ENCODE measurements around the gene PRR4. TPM values are rescaled to one million over a fixed set of nuclear protein-coding genes. Genes with fewer than 3 reads are reported as not detected.

The PRR4 gene
- total RNA-seq, 1 experiment from 2014 or later: 5.1 TPM

DNA sequence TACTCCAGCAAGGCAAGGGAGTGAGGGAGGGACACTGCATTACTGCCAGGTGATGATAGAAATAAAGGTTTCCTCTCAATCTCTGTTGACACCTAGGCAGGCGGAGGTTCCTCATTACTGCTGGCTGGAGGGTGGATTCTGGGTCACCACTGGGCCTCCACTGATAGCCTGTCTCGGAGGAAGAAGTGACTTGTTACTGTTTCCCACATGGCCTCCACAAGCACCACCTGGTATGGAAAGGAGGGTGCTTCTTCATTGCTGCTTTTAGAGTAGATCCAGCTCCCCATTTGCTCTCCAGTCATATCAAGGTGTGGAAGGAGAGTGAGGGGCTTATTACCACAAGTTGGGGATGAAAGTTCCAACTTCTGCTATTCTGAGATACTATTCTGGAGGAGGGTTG is 6.4 kb downstream of the PRR4 start:
- no peaks in the 10 kb centered on the region for H3F3A ChIP-seq (ENCODE audit: insufficient read depth, low read depth)
- no peaks in the 10 kb centered on the region for H3K79me2 ChIP-seq (ENCODE audit: low read depth)
- CTCF ChIA-PET: no interaction called here
- no TSS peak for BruUV-seq (replicated peaks)
- no peaks in the 10 kb centered on the region for H3K36me3 ChIP-seq (ENCODE audit: low read depth)
- POLR2A ChIA-PET (ENCODE audit: unreplicated experiment): no interaction called here
- H2AFZ ChIP-seq: no peak overlapping the region
- DNase-seq: no peak
- no peaks in the 10 kb centered on the region for H3K27me3 ChIP-seq (ENCODE audit: insufficient read depth, low read depth)
- H3K27ac ChIP-seq: no peak overlapping the region
- TF ChIP-seq, protein P1, sequence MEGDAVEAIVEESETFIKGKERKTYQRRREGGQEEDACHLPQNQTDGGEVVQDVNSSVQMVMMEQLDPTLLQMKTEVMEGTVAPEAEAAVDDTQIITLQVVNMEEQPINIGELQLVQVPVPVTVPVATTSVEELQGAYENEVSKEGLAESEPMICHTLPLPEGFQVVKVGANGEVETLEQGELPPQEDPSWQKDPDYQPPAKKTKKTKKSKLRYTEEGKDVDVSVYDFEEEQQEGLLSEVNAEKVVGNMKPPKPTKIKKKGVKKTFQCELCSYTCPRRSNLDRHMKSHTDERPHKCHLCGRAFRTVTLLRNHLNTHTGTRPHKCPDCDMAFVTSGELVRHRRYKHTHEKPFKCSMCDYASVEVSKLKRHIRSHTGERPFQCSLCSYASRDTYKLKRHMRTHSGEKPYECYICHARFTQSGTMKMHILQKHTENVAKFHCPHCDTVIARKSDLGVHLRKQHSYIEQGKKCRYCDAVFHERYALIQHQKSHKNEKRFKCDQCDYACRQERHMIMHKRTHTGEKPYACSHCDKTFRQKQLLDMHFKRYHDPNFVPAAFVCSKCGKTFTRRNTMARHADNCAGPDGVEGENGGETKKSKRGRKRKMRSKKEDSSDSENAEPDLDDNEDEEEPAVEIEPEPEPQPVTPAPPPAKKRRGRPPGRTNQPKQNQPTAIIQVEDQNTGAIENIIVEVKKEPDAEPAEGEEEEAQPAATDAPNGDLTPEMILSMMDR (conservative IDR thresholded peaks at IDR 0.05): no peak
- TF ChIP-seq EZH2 (IDR thresholded peaks at IDR 0.05; ENCODE audit: low read depth): no peak
- H3K9me2 ChIP-seq (ENCODE audit: insufficient read depth): no peaks in the 10 kb centered on the region
- intact Hi-C loops (cut with micrococcal nuclease; ENCODE audit: unreplicated experiment): no loop called here
- H3K4me2 ChIP-seq: no peak overlapping the region
- H4K20me1 ChIP-seq (ENCODE audit: insufficient read depth): no peaks in the 10 kb centered on the region
- no peaks in the 10 kb centered on the region for H3K9me3 ChIP-seq (ENCODE audit: insufficient read depth, low read depth)
- H3K4me3 ChIP-seq: no peak overlapping the region
- no peaks in the 10 kb centered on the region for H3K4me1 ChIP-seq (replicated peaks; ENCODE audit: insufficient read depth)

- POLR2A ChIA-PET (ENCODE audit: unreplicated experiment): no interaction called here
Measured at GRCh38 chr12:10838461-10838860, 10.8 kb downstream of the PRR4 start.

GRCh38 chr12:10829994-10830393 is 19.3 kb downstream of the PRR4 start:
- Histone ChIP-seq H3K36me3 (ENCODE audit: low read depth) (no peaks in the 10 kb centered on the region), H3K79me2 (ENCODE audit: low read depth) (no peaks in the 10 kb centered on the region), H3K4me2 (no peak overlapping the region), H3K9me3 (ENCODE audit: insufficient read depth, low read depth) (no peaks in the 10 kb centered on the region), H4K20me1 (ENCODE audit: insufficient read depth) (no peaks in the 10 kb centered on the region), H3K27ac (no peak overlapping the region), H2AFZ (no peak overlapping the region), H3K27me3 (ENCODE audit: insufficient read depth, low read depth) (no peaks in the 10 kb centered on the region), H3K4me3 (no peak overlapping the region), H3F3A (ENCODE audit: insufficient read depth, low read depth) (no peaks in the 10 kb centered on the region), H3K4me1 (replicated peaks; ENCODE audit: insufficient read depth) (no peaks in the 10 kb centered on the region), H3K9me2 (ENCODE audit: insufficient read depth) (no peaks in the 10 kb centered on the region)
- no peak for TF ChIP-seq EZH2 (IDR thresholded peaks at IDR 0.05; ENCODE audit: low read depth)
- TF ChIP-seq, protein P1 (conservative IDR thresholded peaks at IDR 0.05): no peak
- DNase-seq: no peak
- POLR2A ChIA-PET (ENCODE audit: unreplicated experiment): no interaction called here
- intact Hi-C loops (cut with micrococcal nuclease; ENCODE audit: unreplicated experiment): no loop called here
- no TSS peak for BruUV-seq (replicated peaks)
- CTCF ChIA-PET: no interaction called here

More at GRCh38 chr12:10838461-10838860, 10.8 kb downstream of the PRR4 start:
- no peak for DNase-seq
- CTCF ChIA-PET: no interaction called here
- BruUV-seq (replicated peaks): no TSS peak
- Histone ChIP-seq H3K4me2 (no peak overlapping the region), H3K27ac (no peak overlapping the region), H3K27me3 (ENCODE audit: insufficient read depth, low read depth) (no peaks in the 10 kb centered on the region), H4K20me1 (ENCODE audit: insufficient read depth) (no peaks in the 10 kb centered on the region), H3F3A (ENCODE audit: insufficient read depth, low read depth) (no peaks in the 10 kb centered on the region), H3K9me3 (ENCODE audit: insufficient read depth, low read depth) (no peaks in the 10 kb centered on the region), H3K36me3 (ENCODE audit: low read depth) (no peaks in the 10 kb centered on the region), H3K79me2 (ENCODE audit: low read depth) (no peaks in the 10 kb centered on the region), H3K4me1 (replicated peaks; ENCODE audit: insufficient read depth) (no peaks in the 10 kb centered on the region), H3K4me3 (no peak overlapping the region), H2AFZ (no peak overlapping the region), H3K9me2 (ENCODE audit: insufficient read depth) (no peaks in the 10 kb centered on the region)
- no peak for TF ChIP-seq EZH2 (IDR thresholded peaks at IDR 0.05; ENCODE audit: low read depth)
- TF ChIP-seq, protein P1 (conservative IDR thresholded peaks at IDR 0.05): no peak
- intact Hi-C loops (cut with micrococcal nuclease; ENCODE audit: unreplicated experiment): no loop called here

Measured in PC-9 (cell line).